ENCODE measurements around the gene SPIN4.

Gene SPIN4

DNA sequence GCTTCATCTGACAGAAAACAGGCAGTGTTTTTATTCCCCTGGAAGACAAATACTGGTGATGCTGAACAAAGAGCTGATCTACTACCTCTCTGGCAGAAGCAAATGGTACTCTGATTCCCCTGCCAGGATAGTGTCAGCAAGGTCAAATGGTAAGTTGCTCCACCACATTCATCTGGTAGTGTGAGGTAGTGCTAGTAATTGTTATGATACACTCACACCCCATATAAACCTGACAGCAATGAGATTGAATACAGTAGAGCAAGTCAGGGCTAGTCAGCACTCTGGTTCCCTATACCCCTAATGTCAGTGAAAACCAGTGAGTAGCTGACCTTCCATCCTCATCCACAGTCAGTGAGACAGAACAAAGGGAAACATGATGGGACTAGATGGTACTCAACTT, 3.4 kb upstream of the SPIN4 start:
- H3K4me1 ChIP-seq (ENCODE audit: control insufficient read depth in 5 of 5, insufficient read depth in 5 of 5, low read length in 5 of 5), result peaks cover 0 to 11% (median 7%) of the 10 kb centered on the region in 5 donors
- H3K27me3 ChIP-seq (ENCODE audit: control insufficient read depth in 5 of 5, insufficient read depth in 4 of 5, low read length in 5 of 5), result peaks cover 0 to 3% (median 0%) of the 10 kb centered on the region in 5 donors
- H3K9me3 ChIP-seq (ENCODE audit: control insufficient read depth in 5 of 5, low read length in 5 of 5), result peaks cover 0 to 8% (median 0%) of the 10 kb centered on the region in 5 donors
- no peaks in the 10 kb centered on the region for H3K36me3 ChIP-seq (ENCODE audit: control insufficient read depth in 5 of 5, insufficient read depth in 5 of 5, low read length in 5 of 5)
- no peak overlapping the region for H3K27ac ChIP-seq (ENCODE audit: low read depth, low read length)
- no peak overlapping the region for H3K4me3 ChIP-seq (ENCODE audit: low read depth in 1 of 5, low read length in 5 of 5)
- H3K9ac ChIP-seq (ENCODE audit: low read length in 5 of 5), result no peak overlapping the region

GRCh38 chrX:63350465-63350877, 661 bp downstream of the SPIN4 start:
- Histone ChIP-seq H3K27me3 (ENCODE audit: control insufficient read depth in 5 of 5, insufficient read depth in 4 of 5, low read length in 5 of 5) (peaks cover 0 to 3% (median 2%) of the 10 kb centered on the region in 5 donors), H3K9me3 (ENCODE audit: control insufficient read depth in 5 of 5, low read length in 5 of 5) (peaks cover 0 to 8% (median 0%) of the 10 kb centered on the region in 5 donors), H3K9ac (ENCODE audit: low read length in 5 of 5) (peak overlapping the region in 3 of 5 donors; percentile 12 to 65 (median 45)), H3K36me3 (ENCODE audit: control insufficient read depth in 5 of 5, insufficient read depth in 5 of 5, low read length in 5 of 5) (no peaks in the 10 kb centered on the region), H3K27ac (ENCODE audit: low read depth, low read length) (no peak overlapping the region), H3K4me1 (ENCODE audit: control insufficient read depth in 5 of 5, insufficient read depth in 5 of 5, low read length in 5 of 5) (peaks cover 0 to 11% (median 9%) of the 10 kb centered on the region in 5 donors), H3K4me3 (ENCODE audit: low read depth in 1 of 5, low read length in 5 of 5) (peak overlapping the region; percentile 66 to 94 (median 71))

DNA sequence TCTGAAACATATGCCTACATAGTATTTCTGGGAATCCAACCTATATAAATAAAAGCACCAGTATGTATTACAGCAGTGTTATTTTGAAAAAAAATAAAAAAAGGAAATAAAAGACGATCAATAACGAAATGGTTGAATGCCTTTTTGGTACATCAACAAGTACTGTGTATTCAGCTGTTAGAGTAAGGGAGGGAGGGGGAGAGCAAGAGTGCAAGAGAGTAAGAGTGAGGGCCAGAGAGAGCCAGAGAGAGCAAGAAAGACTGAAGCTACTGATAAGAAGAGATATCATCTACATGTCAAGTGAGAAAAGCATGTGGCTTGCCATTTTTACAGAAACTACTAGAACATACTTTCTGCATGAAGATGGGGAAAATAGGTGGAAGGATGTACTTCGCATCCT, 1.8 kb downstream of the SPIN4 start:
- H3K27me3 ChIP-seq (ENCODE audit: control insufficient read depth in 5 of 5, insufficient read depth in 4 of 5, low read length in 5 of 5), result peaks cover 0 to 3% (median 2%) of the 10 kb centered on the region in 5 donors
- H3K27ac ChIP-seq (ENCODE audit: low read depth, low read length), result no peak overlapping the region
- H3K36me3 ChIP-seq (ENCODE audit: control insufficient read depth in 5 of 5, insufficient read depth in 5 of 5, low read length in 5 of 5), result no peaks in the 10 kb centered on the region
- peaks cover 0 to 8% (median 0%) of the 10 kb centered on the region in 5 donors for H3K9me3 ChIP-seq (ENCODE audit: control insufficient read depth in 5 of 5, low read length in 5 of 5)
- peaks cover 0 to 11% (median 9%) of the 10 kb centered on the region in 5 donors for H3K4me1 ChIP-seq (ENCODE audit: control insufficient read depth in 5 of 5, insufficient read depth in 5 of 5, low read length in 5 of 5)
- H3K4me3 ChIP-seq (ENCODE audit: low read depth in 1 of 5, low read length in 5 of 5), result no peak overlapping the region
- H3K9ac ChIP-seq (ENCODE audit: low read length in 5 of 5), result no peak overlapping the region

- Histone ChIP-seq H3K4me1 (ENCODE audit: control insufficient read depth in 5 of 5, insufficient read depth in 5 of 5, low read length in 5 of 5) (no peaks in the 10 kb centered on the region), H3K9me3 (ENCODE audit: control insufficient read depth in 5 of 5, low read length in 5 of 5) (peaks cover 0 to 2% (median 0%) of the 10 kb centered on the region in 5 donors), H3K27ac (ENCODE audit: low read depth, low read length) (no peak overlapping the region), H3K4me3 (ENCODE audit: low read depth in 1 of 5, low read length in 5 of 5) (no peak overlapping the region), H3K27me3 (ENCODE audit: control insufficient read depth in 5 of 5, insufficient read depth in 4 of 5, low read length in 5 of 5) (no peaks in the 10 kb centered on the region), H3K9ac (ENCODE audit: low read length in 5 of 5) (no peak overlapping the region), H3K36me3 (ENCODE audit: control insufficient read depth in 5 of 5, insufficient read depth in 5 of 5, low read length in 5 of 5) (no peaks in the 10 kb centered on the region)
These were observed 20.5 kb downstream of the SPIN4 start for GRCh38 chrX:63330681-63331080.

DNA sequence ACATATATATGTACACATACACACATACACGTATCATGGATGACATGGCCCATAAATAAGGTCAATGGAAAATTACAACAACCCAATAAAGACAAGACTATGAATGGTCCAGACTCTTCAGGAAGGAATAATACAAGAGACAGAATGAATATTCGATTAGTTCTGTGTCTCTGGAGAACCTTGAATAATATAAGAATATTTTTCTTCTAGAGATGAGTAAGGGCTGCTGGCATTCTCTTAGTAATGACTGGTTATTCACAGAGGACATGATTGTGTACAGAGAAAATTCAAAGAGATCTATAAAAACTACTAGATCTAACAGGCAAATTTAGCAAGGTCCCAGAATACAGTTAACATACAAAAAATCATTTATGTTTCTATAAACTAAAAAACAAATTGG, 23.3 kb downstream of the SPIN4 start:
- peaks cover 0 to 3% (median 0%) of the 10 kb centered on the region in 5 donors for H3K27me3 ChIP-seq (ENCODE audit: control insufficient read depth in 5 of 5, insufficient read depth in 4 of 5, low read length in 5 of 5)
- no peaks in the 10 kb centered on the region for H3K36me3 ChIP-seq (ENCODE audit: control insufficient read depth in 5 of 5, insufficient read depth in 5 of 5, low read length in 5 of 5)
- no peak overlapping the region for H3K27ac ChIP-seq (ENCODE audit: low read depth, low read length)
- no peak overlapping the region for H3K9ac ChIP-seq (ENCODE audit: low read length in 5 of 5)
- no peaks in the 10 kb centered on the region for H3K4me1 ChIP-seq (ENCODE audit: control insufficient read depth in 5 of 5, insufficient read depth in 5 of 5, low read length in 5 of 5)
- H3K9me3 ChIP-seq (ENCODE audit: control insufficient read depth in 5 of 5, low read length in 5 of 5), result peaks cover 0 to 2% (median 0%) of the 10 kb centered on the region in 5 donors
- H3K4me3 ChIP-seq (ENCODE audit: low read depth in 1 of 5, low read length in 5 of 5), result no peak overlapping the region

GRCh38 chrX:63299596-63299995, 51.5 kb downstream of the SPIN4 start:
- H3K27me3 ChIP-seq (ENCODE audit: control insufficient read depth in 5 of 5, insufficient read depth in 4 of 5, low read length in 5 of 5), result no peaks in the 10 kb centered on the region
- no peak overlapping the region for H3K9ac ChIP-seq (ENCODE audit: low read length in 5 of 5)
- H3K4me3 ChIP-seq (ENCODE audit: low read depth in 1 of 5, low read length in 5 of 5), result no peak overlapping the region
- peaks cover 0 to 19% (median 3%) of the 10 kb centered on the region in 5 donors for H3K9me3 ChIP-seq (ENCODE audit: control insufficient read depth in 5 of 5, low read length in 5 of 5)
- no peak overlapping the region for H3K27ac ChIP-seq (ENCODE audit: low read depth, low read length)
- no peaks in the 10 kb centered on the region for H3K4me1 ChIP-seq (ENCODE audit: control insufficient read depth in 5 of 5, insufficient read depth in 5 of 5, low read length in 5 of 5)
- no peaks in the 10 kb centered on the region for H3K36me3 ChIP-seq (ENCODE audit: control insufficient read depth in 5 of 5, insufficient read depth in 5 of 5, low read length in 5 of 5)
